ENCODE results near the gene BNIP1.

DNA sequence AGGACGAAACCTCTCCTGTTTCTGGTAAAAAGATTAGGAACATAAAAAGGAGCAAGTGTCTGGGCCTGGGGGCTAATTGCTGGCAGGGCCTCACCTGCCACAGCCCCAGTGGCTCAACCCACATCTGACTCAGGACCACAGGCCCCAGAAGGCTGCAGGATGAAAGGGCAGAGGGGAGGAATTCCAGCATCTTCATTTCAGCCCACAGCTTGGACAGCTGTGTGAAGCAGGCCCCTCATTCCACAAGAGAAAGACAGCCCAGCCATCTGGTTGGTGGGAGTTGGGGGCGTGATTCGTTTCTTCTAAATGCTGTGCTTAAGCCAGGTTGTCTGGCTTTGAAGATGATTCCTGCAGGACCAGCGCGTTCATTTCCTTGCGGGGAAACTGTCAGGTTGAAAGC, 61.6 kb downstream of the BNIP1 start:
- no peak for TF ChIP-seq POLR2A (IDR thresholded peaks at IDR 0.05)
- TF ChIP-seq, protein P1, sequence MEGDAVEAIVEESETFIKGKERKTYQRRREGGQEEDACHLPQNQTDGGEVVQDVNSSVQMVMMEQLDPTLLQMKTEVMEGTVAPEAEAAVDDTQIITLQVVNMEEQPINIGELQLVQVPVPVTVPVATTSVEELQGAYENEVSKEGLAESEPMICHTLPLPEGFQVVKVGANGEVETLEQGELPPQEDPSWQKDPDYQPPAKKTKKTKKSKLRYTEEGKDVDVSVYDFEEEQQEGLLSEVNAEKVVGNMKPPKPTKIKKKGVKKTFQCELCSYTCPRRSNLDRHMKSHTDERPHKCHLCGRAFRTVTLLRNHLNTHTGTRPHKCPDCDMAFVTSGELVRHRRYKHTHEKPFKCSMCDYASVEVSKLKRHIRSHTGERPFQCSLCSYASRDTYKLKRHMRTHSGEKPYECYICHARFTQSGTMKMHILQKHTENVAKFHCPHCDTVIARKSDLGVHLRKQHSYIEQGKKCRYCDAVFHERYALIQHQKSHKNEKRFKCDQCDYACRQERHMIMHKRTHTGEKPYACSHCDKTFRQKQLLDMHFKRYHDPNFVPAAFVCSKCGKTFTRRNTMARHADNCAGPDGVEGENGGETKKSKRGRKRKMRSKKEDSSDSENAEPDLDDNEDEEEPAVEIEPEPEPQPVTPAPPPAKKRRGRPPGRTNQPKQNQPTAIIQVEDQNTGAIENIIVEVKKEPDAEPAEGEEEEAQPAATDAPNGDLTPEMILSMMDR (IDR thresholded peaks at IDR 0.05), result no peak

All from ovary (tissue), 3 donors.